Endothelial cell of umbilical vein (primary cell): ENCODE data around the gene KLHDC4. TPM values are rescaled to one million over a fixed set of nuclear protein-coding genes. Genes with fewer than 3 reads are reported as not detected.

Experiments used
- BruUV-seq: library from RNA; stranded (reverse); fragments of 400-500 nt; replicated peaks from 2 replicates; lab custom pipeline; 2021; lab: Mats Ljungman, UMichigan
- CTCF ChIA-PET: fragments of 300-600, 350-600 bp; sonication (Branson Sonifier 250); formaldehyde crosslinking; loops from one replicate; lab custom pipeline; 2021; ENCODE audit warnings: antibody characterized with exemption, inconsistent platforms; lab: Charles Lee
- POLR2A ChIA-PET: fragments of 300-600, 350-600 bp; sonication (Branson Sonifier 250); formaldehyde crosslinking; loops from one replicate; lab custom pipeline; 2021; ENCODE audit warnings: antibody characterized with exemption, inconsistent platforms; lab: Charles Lee
- DNase-seq: peaks from one replicate; pipeline ENCODE4 v3.0.0-alpha.2; 2011; ENCODE audit warnings: low read depth, low spot score
- FAIRE-seq: peaks from 2 replicates; lab custom pipeline; 2011; peaks lifted over from hg19 to GRCh38; lab: Jason Lieb, UNC
- H2AFZ ChIP-seq: 2 replicates; pipeline ENCODE4 v1.6.0; 2012; ENCODE audit warnings: low read depth, low read length, control low read depth, inconsistent platforms
- H3K27ac ChIP-seq: 2 replicates; pipeline ENCODE4 v1.5.1; 2011; ENCODE audit warnings: low read depth, mild to moderate bottlenecking, control low read depth, low read length, moderate library complexity; ENCODE audit not compliant: insufficient read depth
- H3K27me3 ChIP-seq, 2 experiments: 2 replicates each; pipeline versions ENCODE4 v1.6.0 to v1.6.1; 2011; ENCODE audit warnings: low read length in 2 of 2, mixed read lengths in 1 of 2; ENCODE audit not compliant: control insufficient read depth in 2 of 2, insufficient read depth in 2 of 2
- H3K36me3 ChIP-seq, 2 experiments: 2 replicates in 1 of 2; 3 replicates in 1 of 2; pipeline ENCODE4 v1.5.1; 2011; ENCODE audit warnings: low read length in 2 of 2, mild to moderate bottlenecking in 1 of 2, moderate library complexity in 1 of 2; ENCODE audit not compliant: control insufficient read depth in 2 of 2, insufficient read depth in 2 of 2; ENCODE audit errors: extremely low read depth in 1 of 2
- H3K4me1 ChIP-seq: 3 replicates; pipeline ENCODE4 v1.5.1; 2011; ENCODE audit warnings: mild to moderate bottlenecking, low read length; ENCODE audit not compliant: control insufficient read depth, insufficient read depth; ENCODE audit errors: extremely low read depth
- H3K4me2 ChIP-seq: 2 replicates; pipeline ENCODE4 v1.6.1; 2011; ENCODE audit warnings: low read length, control low read depth, mixed read lengths; ENCODE audit not compliant: insufficient read depth
- H3K4me3 ChIP-seq, 3 experiments: fragments of 200-600 bp in 1 of 3; sonication (generic), shearing (Covaris generic) in 1 of 3; replicated peaks in 1 of 3; 2 replicates each; pipeline ENCODE4 v1.5.1; 2011 to 2016; ENCODE audit warnings: control low read depth in 3 of 3, low read length in 3 of 3, mild to moderate bottlenecking in 2 of 3, inconsistent platforms in 1 of 3, low read depth in 1 of 3, moderate library complexity in 1 of 3; ENCODE audit not compliant: insufficient read depth in 1 of 3
- H3K79me2 ChIP-seq: 2 replicates; pipeline ENCODE4 v1.6.0; 2012; ENCODE audit warnings: low read length, inconsistent platforms; ENCODE audit not compliant: control insufficient read depth, insufficient read depth
- H3K9ac ChIP-seq: replicated peaks from 2 replicates; pipeline ENCODE3; 2011; ENCODE audit warnings: low read length, control low read depth; ENCODE audit not compliant: insufficient read depth; ENCODE audit errors: extremely low read depth
- H3K9me1 ChIP-seq: replicated peaks from 3 replicates; pipeline ENCODE4 v1.6.0; 2011; ENCODE audit warnings: mild to moderate bottlenecking, low read length; ENCODE audit not compliant: control insufficient read depth, insufficient read depth; ENCODE audit errors: extremely low read depth
- H3K9me3 ChIP-seq: replicated peaks from 2 replicates; pipeline ENCODE4 v1.5.1; 2012; ENCODE audit warnings: low read length, inconsistent platforms; ENCODE audit not compliant: control insufficient read depth, insufficient read depth
- H4K20me1 ChIP-seq: replicated peaks from 2 replicates; pipeline ENCODE3; 2011; ENCODE audit warnings: mild to moderate bottlenecking, low read length; ENCODE audit not compliant: control insufficient read depth, insufficient read depth; ENCODE audit errors: extremely low read depth
- EZH2 ChIP-seq: IDR thresholded peaks from 2 replicates; pipeline ENCODE4 v1.6.1; 2012; ENCODE audit warnings: borderline replicate concordance, low read depth, mild to moderate bottlenecking, moderate library complexity, low read length, inconsistent platforms; ENCODE audit not compliant: severe bottlenecking
- FOS ChIP-seq: IDR thresholded peaks from 2 replicates; pipeline ENCODE4 v1.6.1; 2011; ENCODE audit warnings: mild to moderate bottlenecking, low read length, moderate library complexity, borderline replicate concordance; ENCODE audit not compliant: insufficient read depth
- GATA2 ChIP-seq: IDR thresholded peaks from 2 replicates; pipeline ENCODE4 v1.7.0; 2011; ENCODE audit warnings: low read depth, mild to moderate bottlenecking, moderate library complexity, mixed read lengths, low read length; ENCODE audit not compliant: insufficient read length, insufficient read depth
- JUN ChIP-seq: IDR thresholded peaks from 2 replicates; pipeline ENCODE4 v1.6.1; 2011; ENCODE audit warnings: borderline replicate concordance, low read depth; ENCODE audit not compliant: insufficient read length, insufficient read depth
- MYC ChIP-seq: IDR thresholded peaks from one replicate; pipeline ENCODE4 v1.6.1; 2011; ENCODE audit warnings: mild to moderate bottlenecking, low read depth, low read length
- POLR2A ChIP-seq: IDR thresholded peaks from 2 replicates; pipeline ENCODE4 v1.6.1; 2012; ENCODE audit warnings: low read depth, mild to moderate bottlenecking, control low read depth, low read length
- POLR2AphosphoS5 ChIP-seq: IDR thresholded peaks from 2 replicates; pipeline ENCODE4 v1.6.1; 2012; ENCODE audit warnings: low read depth, mild to moderate bottlenecking, control low read depth, low read length, moderate library complexity; ENCODE audit not compliant: insufficient read depth
- dilution Hi-C: fragments of 300-500 bp; cut with MboI; formaldehyde crosslinking; loops from one replicate; pipeline ENCODE4 v1.15.0; 2019; ENCODE audit warnings: low sequenced_read_pairs; ENCODE audit not compliant: extremely low pct_ligation_motif_present
- intact Hi-C: fragments of 100-400 bp; cut with micrococcal nuclease; formaldehyde crosslinking; loops from one replicate; pipeline ENCODE4 v1.10.0; 2022
- polyA plus RNA-seq, 4 experiments: library from polyadenylated mRNA; depleted of rRNA in 3 of 4; stranded (reverse) in 3 of 4; unstranded in 1 of 4; fragments of >200 nt; gene quantifications; 2 replicates each; pipeline versions ENCODE4 v1.2.1 to v1.2.3, GENCODE V29; 2011 to 2012; ENCODE audit warnings: missing spikeins in 1 of 4
- total RNA-seq: library from RNA; stranded (reverse); gene quantifications from 2 replicates; pipeline ENCODE4 v1.2.3, GENCODE V29; 2021
- TF ChIP-seq, protein P1 (sequence below), 2 donors: IDR thresholded peaks; 1 replicate in 1 of 2; 2 replicates in 1 of 2; pipeline ENCODE4 v1.5.1; 2011; ENCODE audit warnings: low read length in 2 of 2, mild to moderate bottlenecking in 2 of 2, moderate library complexity in 2 of 2, control low read depth in 1 of 2, inconsistent platforms in 1 of 2, low read depth in 1 of 2; ENCODE audit not compliant: insufficient read depth in 1 of 2; ENCODE audit errors: extremely low read depth in 1 of 2
- TF ChIP-seq, protein P2 (sequence below): IDR thresholded peaks from 2 replicates; pipeline ENCODE4 v1.6.1; 2011; ENCODE audit not compliant: insufficient read depth, insufficient read length

The KLHDC4 gene
- total and polyA plus RNA-seq, 2 donors (not counting 3 experiments of a cell fraction or from before 2014, with no cell fraction given): 24.7 to 46.2 TPM

DNA sequence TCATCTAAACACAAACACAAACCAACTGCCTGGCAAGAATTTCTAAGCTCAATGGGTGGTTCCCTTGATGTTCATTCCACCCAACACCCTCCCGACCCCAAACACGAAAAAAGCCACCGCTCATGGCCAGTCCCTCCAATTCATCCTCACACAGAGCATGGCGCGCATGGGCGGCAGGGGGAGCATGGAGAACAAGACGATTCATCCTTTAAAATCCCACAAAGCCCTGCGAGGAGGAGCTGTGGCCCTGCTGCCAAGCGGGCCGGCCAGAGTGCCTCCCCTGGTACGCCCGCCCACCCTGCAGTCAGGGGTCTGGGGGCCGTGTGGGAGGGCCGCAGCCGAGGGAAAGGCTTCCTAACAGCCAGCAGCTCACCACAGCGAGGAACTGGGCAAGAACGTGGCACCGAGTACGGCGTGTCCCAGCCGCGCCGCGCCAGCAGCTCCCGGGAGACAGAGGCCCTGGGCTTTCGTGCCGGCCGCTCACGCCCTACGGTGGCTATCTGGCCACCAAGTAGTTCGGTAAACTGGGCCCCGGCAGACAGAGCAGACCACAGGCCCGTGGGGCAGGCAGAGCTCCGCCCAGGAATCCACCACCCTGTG is 60.9 kb downstream of the KLHDC4 start:
- CTCF ChIA-PET: interaction anchor here (0.6 to 2.0 kb wide), 10 partner anchors 10 to 217 kb away, joined by 3 to 6 read pairs (median 4); no protein-coding TSS in a partner anchor
- peaks cover 0 to 13% of the 10 kb centered on the region in 2 experiments for H3K36me3 ChIP-seq
- intact Hi-C loops (no loop called here), dilution Hi-C loops (no loop called here)
- H3K27ac ChIP-seq: no peak overlapping the region
- DNase-seq (no peak), FAIRE-seq (no peak)
- H4K20me1 ChIP-seq: no peaks in the 10 kb centered on the region
- no peak overlapping the region for H3K4me3 ChIP-seq
- no peak overlapping the region for H3K4me2 ChIP-seq
- H3K9me3 ChIP-seq: no peaks in the 10 kb centered on the region
- TF ChIP-seq, protein P1, sequence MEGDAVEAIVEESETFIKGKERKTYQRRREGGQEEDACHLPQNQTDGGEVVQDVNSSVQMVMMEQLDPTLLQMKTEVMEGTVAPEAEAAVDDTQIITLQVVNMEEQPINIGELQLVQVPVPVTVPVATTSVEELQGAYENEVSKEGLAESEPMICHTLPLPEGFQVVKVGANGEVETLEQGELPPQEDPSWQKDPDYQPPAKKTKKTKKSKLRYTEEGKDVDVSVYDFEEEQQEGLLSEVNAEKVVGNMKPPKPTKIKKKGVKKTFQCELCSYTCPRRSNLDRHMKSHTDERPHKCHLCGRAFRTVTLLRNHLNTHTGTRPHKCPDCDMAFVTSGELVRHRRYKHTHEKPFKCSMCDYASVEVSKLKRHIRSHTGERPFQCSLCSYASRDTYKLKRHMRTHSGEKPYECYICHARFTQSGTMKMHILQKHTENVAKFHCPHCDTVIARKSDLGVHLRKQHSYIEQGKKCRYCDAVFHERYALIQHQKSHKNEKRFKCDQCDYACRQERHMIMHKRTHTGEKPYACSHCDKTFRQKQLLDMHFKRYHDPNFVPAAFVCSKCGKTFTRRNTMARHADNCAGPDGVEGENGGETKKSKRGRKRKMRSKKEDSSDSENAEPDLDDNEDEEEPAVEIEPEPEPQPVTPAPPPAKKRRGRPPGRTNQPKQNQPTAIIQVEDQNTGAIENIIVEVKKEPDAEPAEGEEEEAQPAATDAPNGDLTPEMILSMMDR (IDR thresholded peaks at IDR 0.05; ENCODE audit: extremely low read depth in 1 of 2, insufficient read depth in 1 of 2, low read depth in 1 of 2, low read length in 2 of 2): no peak
- TF ChIP-seq MYC (no peak), EZH2 (no peak), FOS (no peak), JUN (no peak), POLR2A (no peak), GATA2 (no peak), POLR2AphosphoS5 (no peak)
- TF ChIP-seq, protein P2, sequence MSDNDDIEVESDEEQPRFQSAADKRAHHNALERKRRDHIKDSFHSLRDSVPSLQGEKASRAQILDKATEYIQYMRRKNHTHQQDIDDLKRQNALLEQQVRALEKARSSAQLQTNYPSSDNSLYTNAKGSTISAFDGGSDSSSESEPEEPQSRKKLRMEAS: no peak
- H3K4me1 ChIP-seq: peaks cover 24% of the 10 kb centered on the region
- H3K27me3 ChIP-seq: no peaks in the 10 kb centered on the region
- no TSS peak for BruUV-seq
- no peak overlapping the region for H3K9ac ChIP-seq
- H2AFZ ChIP-seq: no peak overlapping the region
- no peaks in the 10 kb centered on the region for H3K79me2 ChIP-seq
- H3K9me1 ChIP-seq: no peaks in the 10 kb centered on the region
- POLR2A ChIA-PET: no interaction called here
